ENCODE data around the gene HDAC2.

GRCh38 chr6:113967777-113968176, 3.2 kb downstream of the HDAC2 start:
- TF ChIP-seq CTCF (conservative IDR thresholded peaks at IDR 0.05; ENCODE audit: low read depth in 2 of 2) (no peak), EZH2phosphoT487 (IDR thresholded peaks at IDR 0.05; ENCODE audit: unreplicated experiment) (no peak), EZH2 (IDR thresholded peaks at IDR 0.05; ENCODE audit: low read depth, unreplicated experiment) (no peak), POLR2AphosphoS5 (IDR thresholded peaks at IDR 0.05; ENCODE audit: low read depth) (no peak), CREB1 (CRISPR knock-in tag; IDR thresholded peaks at IDR 0.05; ENCODE audit: low read depth) (no peak), JUNB (IDR thresholded peaks at IDR 0.05; ENCODE audit: unreplicated experiment) (no peak), STAT1 (IDR thresholded peaks at IDR 0.05; ENCODE audit: unreplicated experiment) (no peak), ZNF331 (CRISPR knock-in tag; IDR thresholded peaks at IDR 0.05; ENCODE audit: low read depth) (no peak)
- TF ChIP-seq, protein P1, sequence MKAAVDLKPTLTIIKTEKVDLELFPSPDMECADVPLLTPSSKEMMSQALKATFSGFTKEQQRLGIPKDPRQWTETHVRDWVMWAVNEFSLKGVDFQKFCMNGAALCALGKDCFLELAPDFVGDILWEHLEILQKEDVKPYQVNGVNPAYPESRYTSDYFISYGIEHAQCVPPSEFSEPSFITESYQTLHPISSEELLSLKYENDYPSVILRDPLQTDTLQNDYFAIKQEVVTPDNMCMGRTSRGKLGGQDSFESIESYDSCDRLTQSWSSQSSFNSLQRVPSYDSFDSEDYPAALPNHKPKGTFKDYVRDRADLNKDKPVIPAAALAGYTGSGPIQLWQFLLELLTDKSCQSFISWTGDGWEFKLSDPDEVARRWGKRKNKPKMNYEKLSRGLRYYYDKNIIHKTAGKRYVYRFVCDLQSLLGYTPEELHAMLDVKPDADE (IDR thresholded peaks at IDR 0.05) = no peak
- TF ChIP-seq, protein P2, sequence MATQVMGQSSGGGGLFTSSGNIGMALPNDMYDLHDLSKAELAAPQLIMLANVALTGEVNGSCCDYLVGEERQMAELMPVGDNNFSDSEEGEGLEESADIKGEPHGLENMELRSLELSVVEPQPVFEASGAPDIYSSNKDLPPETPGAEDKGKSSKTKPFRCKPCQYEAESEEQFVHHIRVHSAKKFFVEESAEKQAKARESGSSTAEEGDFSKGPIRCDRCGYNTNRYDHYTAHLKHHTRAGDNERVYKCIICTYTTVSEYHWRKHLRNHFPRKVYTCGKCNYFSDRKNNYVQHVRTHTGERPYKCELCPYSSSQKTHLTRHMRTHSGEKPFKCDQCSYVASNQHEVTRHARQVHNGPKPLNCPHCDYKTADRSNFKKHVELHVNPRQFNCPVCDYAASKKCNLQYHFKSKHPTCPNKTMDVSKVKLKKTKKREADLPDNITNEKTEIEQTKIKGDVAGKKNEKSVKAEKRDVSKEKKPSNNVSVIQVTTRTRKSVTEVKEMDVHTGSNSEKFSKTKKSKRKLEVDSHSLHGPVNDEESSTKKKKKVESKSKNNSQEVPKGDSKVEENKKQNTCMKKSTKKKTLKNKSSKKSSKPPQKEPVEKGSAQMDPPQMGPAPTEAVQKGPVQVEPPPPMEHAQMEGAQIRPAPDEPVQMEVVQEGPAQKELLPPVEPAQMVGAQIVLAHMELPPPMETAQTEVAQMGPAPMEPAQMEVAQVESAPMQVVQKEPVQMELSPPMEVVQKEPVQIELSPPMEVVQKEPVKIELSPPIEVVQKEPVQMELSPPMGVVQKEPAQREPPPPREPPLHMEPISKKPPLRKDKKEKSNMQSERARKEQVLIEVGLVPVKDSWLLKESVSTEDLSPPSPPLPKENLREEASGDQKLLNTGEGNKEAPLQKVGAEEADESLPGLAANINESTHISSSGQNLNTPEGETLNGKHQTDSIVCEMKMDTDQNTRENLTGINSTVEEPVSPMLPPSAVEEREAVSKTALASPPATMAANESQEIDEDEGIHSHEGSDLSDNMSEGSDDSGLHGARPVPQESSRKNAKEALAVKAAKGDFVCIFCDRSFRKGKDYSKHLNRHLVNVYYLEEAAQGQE (IDR thresholded peaks at IDR 0.05; ENCODE audit: unreplicated experiment) = no peak
